HG03575 (cell line): ENCODE data around the gene ANXA6.
A peak's percentile ranks its signal among the peaks of the same experiment; 100 is the strongest.
"Not testable (repeated sequence)": the region's sequence is repeated elsewhere in the genome, so short reads cannot be mapped to it uniquely, and the experiment has no call there.

Experiments used
- ATAC-seq: cut with Tn5 transposase; IDR thresholded peaks from one replicate; pipeline ENCODE4 v1.9.1; 2021; ENCODE audit not compliant: unreplicated experiment, insufficient number of reproducible peaks, low FRiP score; ENCODE audit errors: extremely low read depth

Gene ANXA6

DNA sequence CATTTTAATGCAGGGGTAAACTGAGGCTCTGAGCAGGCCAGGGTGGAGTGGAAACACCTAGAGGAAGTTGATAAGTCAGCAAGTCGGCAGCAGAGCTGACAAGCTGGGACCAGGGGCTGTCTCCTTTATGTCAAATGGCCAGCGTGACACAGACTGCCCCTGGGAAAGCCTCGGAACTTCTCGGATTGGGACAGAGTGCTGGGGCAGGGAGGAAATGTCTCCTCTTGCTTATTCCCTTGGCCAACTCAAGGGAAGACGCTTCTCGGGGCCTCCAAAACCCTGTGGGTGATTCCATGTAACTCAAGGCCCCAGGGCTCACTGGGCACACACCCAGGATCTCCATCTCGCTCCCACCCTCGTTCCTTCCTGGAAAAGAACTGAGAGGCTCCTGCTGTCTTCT is 25.4 kb upstream of the ANXA6 start:
- no peak for ATAC-seq

DNA sequence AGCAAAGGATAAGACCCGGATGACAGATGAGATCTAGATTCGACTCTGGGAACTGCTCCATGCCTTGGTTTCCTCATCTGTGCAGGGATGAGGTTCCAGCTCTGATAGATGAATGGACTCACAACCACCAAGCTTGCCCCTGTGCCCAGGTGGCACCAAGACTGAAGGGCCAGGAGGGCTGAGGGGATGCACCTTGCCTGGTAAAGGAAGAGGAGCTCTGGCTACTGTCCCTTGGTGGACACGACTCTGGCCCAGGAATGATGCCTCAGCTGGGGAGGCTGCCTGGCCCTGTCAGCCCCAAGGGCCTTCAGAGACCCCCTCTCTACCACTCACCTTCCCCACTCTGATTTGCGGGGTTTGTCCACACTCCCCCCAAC is 24.9 kb upstream of the ANXA6 start:
- no peak for ATAC-seq

DNA sequence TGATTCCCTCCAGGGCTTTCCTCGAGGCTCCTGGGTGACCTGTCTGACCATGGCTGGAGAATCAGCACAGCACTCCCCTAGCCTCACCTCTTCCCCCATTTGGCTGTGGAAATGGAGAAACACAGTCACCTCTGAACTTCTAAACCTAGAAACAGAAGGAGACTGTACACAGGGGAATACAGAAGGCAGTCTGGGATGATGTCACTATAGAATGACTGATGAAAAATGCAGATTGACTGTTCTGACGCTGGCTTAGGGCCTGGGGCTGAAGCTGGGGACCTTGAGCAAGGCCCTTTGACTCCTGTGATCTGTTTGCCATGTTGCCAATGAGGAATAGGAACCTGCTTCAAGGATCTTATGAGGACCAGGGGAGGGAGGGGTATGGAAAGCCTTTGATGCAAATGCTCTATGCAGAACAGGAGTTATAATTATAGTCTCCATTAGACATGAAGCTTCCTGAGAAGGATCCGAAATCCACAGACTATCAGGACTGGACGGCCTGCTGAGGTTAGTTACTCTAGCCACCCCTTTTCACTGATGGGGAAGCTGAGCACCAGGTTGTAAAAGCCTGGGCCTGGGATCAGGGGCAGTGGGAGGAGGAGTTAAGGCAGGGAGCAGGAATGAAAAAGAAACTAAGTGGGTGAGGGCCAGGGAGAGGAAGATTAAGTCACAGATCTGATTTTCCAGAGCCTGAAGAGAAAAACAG is 24.4 kb upstream of the ANXA6 start:
- ATAC-seq, result no peak

DNA sequence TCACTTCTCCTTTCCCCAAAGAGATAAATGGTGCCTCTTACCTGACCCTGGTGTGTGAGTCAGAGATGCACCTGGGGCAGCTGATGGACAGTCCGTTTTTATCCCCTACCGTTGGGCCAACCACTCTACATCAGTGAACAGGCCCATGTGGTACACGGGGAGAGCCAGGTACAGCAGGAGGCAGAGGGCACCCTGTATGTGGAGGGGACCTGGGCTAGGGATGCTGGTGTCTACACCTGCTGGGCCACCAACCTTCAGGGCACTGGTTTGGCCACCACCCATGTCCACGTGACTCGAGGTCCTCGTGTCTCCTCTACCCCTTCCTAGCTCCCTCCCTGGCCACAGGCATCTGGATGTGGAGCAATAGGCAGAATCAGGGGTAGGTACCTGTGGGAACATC is 22.7 kb upstream of the ANXA6 start:
- ATAC-seq, result no peak

DNA sequence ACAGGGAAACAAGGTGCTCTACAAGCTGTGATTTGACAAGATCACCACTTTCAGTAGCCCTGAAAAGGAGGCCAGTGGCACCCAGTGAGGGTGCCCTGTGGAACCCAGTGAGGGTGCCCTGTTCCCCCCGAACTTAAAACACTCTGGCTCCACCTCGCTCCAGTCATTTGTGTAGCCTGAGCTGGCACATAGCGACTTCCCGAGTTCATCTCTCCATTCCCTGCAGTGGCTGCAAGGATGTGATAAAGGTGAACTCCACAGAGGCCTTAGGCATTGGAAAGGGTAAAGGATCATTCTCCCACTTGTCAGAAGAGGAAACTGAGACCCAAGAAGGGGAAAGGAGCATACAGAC is 21.9 kb upstream of the ANXA6 start:
- no peak for ATAC-seq

DNA sequence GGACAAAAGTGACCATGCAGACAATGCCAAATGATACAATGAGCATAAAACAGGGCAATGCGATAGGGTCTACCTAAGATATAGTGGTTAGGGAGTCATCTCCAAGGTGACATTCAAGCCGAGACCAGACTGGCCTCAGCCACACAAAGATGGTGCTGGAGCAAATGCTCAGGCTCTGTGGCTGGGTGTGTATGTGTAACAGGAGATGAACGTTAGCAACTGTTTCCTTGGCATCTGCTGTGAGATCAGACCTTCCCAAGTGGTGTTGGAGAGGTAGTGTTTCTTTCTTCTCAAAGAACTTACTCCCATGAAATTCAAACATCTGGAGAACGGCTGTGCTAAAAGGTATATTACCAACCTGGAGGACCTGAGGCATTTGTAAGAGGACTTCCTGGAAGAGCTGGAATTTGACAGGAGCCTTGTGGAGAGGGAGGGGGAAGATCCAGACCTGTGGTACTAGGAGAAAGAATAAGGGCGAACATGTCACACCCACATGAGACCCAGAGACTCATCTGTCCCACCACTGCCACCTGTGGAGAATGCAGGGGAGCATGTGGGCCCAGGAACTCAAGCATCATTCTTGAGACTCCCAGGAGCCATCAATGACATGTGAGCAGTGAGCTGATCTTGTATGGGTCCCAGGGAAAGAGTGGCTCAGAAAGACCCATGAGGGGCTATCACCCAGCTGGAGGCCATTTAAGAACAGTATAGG is 21.4 kb upstream of the ANXA6 start:
- no peak for ATAC-seq

DNA sequence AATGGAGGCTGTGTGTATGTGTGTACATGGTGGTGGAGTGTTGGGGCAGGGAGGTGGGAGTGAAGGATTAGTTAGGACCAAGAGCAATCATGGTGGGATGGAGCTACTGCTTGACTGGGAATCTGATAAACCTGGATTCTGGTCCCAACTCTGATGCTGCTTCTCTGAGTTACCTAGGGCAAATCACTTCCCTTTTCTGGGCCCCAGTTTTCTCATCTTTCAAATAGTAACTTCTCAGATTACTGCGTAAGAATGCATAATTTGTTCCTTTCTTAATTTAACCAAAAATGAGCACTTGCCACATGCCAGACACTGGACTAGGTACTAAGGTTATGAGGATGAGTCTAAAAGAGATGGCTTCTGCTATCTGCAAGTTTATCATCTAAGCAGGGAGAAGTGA is 20.8 kb upstream of the ANXA6 start:
- ATAC-seq, result no peak

DNA sequence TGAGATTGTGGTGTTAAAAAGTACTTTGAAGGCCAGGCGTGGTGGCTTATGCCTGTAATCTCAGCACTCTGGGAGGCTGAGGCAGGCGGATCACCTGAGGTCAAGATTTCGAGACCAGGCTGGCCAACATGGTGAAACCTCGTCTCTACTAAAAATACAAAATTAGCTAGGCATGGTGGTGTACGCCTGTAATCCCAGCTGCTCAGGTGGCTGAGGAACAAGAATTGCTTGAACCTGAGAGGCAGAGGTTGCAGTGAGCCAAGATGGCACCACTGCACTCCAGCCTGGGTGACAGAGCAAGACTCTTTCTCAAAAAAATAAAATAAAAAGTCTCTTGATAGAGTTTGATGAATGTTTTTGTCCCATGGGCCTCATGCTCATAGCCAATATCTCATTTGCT is 18.7 kb upstream of the ANXA6 start:
- ATAC-seq, result not testable (repeated sequence)

DNA sequence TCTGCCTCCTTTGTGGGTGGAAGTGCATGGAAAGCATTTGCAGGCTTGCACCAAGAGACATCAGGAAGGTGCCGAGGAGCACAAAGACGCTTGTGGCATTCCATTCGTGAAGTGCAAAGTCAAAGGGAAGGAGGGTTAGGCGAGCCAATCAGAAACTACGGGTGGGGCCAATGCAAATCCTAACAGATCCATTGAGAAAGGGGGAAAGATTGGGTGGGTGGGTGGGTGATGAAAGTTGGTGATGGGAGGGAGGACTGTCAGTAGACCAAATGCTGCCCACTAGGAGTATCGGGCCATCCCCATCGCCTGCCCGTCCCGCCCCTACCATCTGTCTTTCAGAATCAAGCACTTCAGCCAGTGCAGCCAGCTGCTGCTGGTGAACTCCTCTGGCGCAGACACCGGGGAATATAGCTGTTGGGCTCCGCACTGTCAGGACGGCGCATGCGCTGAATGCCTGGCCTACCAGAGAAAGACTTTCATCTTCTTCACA is 17.1 kb upstream of the ANXA6 start:
- ATAC-seq, result no peak

DNA sequence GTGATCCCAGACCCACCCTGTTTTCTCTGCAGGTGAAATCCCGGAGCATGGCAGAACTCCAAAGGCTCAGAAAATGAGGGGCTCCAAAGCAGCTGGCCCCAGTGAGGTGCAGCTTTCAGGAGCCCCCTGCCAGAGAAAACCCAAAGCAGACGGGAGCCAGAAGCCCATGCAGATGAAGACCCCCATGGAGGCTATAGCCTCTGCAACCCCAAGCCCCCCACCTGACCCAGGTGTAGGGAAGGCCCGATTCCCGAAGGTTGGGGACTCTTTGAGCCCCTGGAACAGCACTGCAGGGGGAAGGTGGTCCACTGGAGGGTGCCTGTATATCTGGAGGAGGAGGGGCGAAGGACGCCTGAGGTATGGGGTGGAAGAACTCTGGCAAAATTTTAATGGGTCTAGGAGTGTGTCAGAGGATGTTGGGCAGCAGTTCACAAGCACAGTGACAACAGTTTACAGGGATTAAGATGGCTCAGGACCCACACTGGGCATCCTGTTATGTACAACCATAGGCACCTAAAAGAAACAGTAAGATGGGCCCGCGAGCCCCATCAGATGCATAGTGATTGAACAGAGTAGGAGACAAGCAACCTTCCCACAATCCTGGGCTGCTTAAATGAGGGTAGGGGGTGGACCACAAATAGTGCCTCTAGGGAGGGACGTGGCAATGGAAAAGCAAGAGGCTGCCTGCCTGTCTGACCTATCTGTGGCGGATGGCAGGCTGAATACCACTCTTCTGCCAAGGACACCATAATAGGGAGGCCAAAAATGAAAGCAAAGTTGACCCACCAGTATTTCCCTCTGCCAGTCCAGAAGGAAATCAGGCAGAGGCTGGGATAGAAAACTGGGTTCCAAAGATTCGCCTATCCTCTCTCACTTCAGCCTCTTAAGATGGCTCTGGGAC is 16.4 kb upstream of the ANXA6 start:
- ATAC-seq, result no peak

DNA sequence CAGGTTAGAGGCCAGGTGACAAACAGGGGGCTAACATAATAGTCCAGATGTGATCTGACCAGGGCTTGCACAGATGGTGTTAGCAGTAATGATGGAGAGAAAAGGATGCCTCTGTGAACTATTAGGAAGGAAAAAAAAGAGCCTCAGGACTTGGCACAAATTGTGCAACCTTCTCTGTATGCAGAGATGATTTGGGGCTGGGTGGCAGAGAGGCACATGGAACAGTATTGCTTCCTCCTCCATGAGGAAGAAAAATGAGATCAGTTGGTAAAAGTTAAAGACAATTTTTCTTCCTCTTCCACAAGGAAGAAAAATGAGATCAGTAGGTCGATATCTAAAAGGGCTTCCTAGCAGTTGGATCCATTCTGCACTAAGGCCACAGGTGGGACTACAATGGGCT is 13.9 kb upstream of the ANXA6 start:
- no peak for ATAC-seq

DNA sequence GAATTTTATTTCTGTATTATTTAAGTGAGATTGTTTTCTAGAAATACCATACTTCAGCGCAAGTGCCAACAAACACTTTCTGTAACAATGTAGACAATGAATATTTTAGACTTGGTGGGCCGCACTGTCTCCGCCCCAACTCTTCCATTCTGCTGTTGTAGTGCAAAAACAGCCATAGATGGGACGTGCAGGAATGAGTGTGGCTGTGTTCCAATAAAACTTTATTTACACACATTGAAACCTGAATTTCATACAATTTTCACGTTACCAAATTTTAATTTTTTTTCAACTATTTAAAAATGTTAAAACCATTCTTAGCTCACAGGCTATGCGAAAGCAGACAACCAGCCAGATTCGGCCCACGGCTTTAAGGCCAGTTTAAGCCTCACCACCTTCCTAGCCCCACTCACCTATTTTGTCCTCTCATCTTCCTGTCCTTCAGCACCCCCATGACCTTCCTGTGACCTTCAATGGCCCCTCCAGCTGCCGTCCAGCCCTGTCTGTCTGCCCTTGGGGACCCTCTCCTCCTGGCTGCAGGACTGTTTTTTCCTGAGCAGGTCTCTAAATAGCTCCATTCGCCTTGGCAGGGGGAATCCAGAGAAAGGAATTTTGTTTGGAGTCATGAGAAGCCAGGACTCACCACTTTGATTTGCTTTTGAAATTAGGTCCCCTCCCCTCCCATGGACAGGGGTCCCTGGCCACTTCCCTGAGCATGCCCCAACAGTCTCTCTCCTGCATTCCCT is 11.2 kb upstream of the ANXA6 start:
- no peak for ATAC-seq

DNA sequence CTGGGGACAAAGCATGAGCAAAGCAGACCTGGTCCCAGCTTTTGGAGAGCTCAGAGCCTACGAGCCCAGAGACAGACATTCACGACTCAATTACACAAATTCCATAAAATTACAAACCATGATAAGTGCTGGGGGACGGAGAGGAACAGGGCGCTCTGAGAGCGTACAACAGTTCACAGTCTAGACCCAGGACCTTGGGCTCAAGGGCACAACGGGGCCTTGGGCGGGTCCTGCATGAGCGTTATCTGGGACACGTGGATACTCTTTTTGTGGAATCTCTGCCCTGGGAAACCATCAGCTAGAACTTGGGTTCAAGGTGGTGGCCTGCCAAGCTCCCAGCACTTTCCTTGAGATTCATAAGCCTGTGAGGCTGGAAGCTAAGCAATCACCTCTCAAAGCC is 9.4 kb upstream of the ANXA6 start:
- no peak for ATAC-seq

DNA sequence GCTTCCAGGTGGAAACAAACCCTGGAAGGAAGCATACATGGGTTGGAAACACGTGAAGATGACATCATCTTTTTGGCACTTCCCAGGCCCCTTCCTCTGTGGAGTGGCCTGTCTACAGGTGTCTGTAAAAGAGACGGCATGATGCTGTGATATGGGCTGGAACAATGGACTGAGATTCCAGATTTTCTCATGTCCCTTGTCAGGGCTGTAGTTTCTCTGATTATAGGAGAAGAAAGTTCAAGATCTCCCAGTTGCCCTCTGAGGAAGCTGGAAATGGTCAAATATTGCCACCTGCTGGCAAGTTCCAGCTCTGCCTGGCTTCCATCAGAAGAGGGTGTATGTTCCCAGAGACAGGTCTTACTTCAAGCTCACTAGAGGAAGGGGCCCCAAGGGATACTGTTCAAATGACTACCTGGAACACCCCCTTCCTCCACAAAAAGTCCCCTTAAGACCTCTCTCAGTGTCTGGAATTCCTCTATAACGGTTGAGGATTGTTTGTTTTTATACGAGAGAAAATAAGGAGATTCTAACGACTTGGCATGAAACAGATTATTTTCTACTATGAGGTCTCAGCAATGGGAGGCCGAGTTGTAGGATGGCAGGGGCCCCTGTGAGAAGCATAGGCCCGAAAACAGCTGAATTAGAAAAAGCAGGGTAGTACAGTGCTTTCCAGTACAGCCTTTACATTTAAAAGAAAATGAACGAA is 7.3 kb upstream of the ANXA6 start:
- ATAC-seq, result peak; percentile 69

DNA sequence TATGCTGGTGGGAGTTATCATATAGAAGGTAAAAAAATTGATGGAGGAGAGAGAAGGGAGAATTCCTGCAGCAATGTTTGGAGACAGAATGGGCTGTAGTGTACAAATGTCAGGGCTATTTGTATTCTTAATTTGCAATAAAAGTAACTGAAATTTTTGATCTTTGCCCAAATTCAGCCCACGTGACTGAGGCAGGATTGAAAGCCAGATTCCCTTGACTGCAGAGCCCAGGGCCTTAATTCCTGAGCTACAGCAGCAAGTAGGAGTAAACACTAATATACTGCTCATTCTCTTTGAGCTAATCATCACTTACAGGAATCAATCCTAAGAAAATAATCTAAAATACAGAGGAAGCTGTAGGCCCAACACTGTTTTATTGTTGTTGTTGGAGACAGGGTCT is 5.2 kb upstream of the ANXA6 start:
- ATAC-seq, result no peak

DNA sequence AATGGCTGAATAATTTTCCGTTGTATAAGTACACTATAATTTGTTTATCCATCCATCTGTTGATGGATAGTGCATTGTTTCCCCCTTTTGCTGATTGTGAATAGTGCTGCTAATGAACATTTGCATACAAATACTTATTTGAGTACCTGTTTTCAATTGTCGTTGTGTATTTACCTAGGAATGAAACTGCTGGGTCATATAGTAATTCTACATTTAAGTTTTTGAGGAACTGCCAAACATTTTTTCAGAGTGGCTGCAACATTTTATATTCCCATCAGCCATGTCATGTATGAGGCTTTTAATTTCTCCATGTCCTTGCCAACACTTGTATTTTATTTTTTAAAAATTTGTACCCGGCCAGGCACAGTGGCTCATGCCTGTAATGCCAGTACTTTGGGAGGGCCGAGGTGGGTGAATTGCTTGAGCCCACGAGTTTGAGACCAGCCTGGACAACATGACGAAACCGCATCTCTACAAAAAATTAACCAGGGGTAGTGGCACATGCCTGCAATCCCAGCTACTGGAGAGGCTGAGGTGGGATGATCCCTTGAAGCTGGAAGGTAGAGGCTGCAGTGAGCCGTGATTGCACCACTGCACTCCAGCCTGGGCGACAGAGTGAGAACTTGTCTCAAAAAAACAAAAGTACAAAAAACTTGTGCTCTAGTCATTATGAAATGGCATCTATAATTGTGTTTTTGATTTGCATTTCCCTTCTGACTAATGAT is 2.2 kb upstream of the ANXA6 start:
- no peak for ATAC-seq

DNA sequence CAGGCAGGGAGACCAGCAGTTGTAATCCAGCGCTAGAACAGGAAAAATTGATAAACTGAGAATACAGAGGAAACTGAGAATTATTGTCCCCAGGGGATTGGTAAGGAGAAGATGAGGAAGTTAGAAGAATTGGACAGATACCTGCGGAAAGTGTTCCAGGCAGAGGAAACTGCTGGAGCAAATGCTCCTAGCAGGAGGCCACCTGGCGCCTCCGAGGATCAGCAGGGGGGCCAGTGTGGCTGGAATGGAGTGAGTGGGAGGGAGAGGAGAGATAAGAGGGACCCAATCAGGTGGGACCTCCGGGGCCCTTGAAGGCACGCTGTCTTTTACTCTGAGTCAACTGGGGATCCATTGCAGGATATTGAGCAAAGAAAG is 695 bp upstream of the ANXA6 start:
- no peak for ATAC-seq
